Stomach smooth muscle (tissue), 2 donors: ENCODE data around the gene CTAG2.
"Not testable (repeated sequence)": the region's sequence is repeated elsewhere in the genome, so short reads cannot be mapped to it uniquely, and the experiment has no call there.

ENCODE experiments used
- H3K27ac ChIP-seq: one replicate; pipeline ENCODE4 v1.7.0; 2013; ENCODE audit warnings: mild to moderate bottlenecking, low read length, inconsistent platforms
- H3K27me3 ChIP-seq, 2 donors: one replicate each; pipeline ENCODE4 v1.7.0; 2013; ENCODE audit warnings: low read length in 2 of 2; ENCODE audit not compliant: insufficient read depth in 2 of 2, control insufficient read depth in 1 of 2
- H3K36me3 ChIP-seq, 2 donors: one replicate each; pipeline ENCODE4 v1.7.0; 2013; ENCODE audit warnings: low read length in 2 of 2; ENCODE audit not compliant: control insufficient read depth in 2 of 2, insufficient read depth in 2 of 2
- H3K4me1 ChIP-seq: one replicate; pipeline ENCODE4 v1.7.0; 2013; ENCODE audit warnings: low read length; ENCODE audit not compliant: control insufficient read depth, insufficient read depth
- H3K4me3 ChIP-seq, 2 donors: one replicate each; pipeline ENCODE4 v1.7.0; 2013; ENCODE audit warnings: low read length in 2 of 2
- H3K9ac ChIP-seq, 2 donors: one replicate each; pipeline ENCODE4 v1.7.0; 2013; ENCODE audit warnings: low read length in 2 of 2, mild to moderate bottlenecking in 1 of 2
- H3K9me3 ChIP-seq, 2 donors: one replicate each; pipeline ENCODE4 v1.7.0; 2013; ENCODE audit warnings: low read length in 2 of 2; ENCODE audit not compliant: control insufficient read depth in 2 of 2
- donor health status: healthy.
- donor health status: Pancreatic carcinoma.

Gene CTAG2

DNA sequence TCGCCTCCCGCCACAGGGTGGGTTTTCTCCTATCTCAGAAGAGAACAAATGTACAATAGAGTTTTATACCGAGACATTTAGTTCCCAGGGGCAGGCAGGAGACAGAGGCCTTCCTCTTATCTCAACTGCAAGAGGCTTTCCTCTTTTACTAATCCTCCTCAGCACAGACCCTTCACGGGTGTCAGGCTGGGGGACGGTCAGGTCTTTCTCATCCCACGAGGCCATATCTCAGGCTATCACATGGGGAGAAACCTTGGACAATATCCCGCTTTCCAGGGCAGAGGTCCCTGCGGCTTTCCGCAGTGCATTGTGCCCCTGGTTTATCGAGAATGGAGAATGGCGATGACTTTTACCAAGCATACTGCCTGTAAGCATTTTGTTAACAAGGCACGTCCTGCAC is 44.6 kb downstream of the CTAG2 start:
- not testable (repeated sequence) for H3K4me3 ChIP-seq, H3K4me1 ChIP-seq, H3K9me3 ChIP-seq, H3K27ac ChIP-seq, H3K27me3 ChIP-seq, H3K36me3 ChIP-seq, H3K9ac ChIP-seq

DNA sequence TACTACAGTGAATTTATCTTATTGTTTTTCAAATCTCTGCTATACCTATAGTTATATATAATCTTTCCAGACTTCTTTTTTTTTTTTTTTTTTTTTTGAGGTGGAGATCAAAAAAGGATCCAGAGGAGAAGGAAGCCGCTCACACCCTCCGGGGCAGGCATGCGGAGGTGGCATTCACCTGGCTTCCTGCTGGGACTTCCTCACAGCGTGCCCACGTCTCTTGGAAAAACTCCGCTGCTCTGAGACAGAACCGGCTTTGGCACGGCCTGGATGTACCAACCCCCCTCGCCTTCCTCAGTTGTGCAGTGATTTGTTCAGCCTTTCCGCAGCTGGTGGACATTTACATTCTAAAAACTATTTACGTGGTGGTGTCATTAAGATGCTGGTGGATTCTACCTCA is 45.4 kb downstream of the CTAG2 start:
- H3K27me3 ChIP-seq, H3K4me1 ChIP-seq, H3K36me3 ChIP-seq, H3K4me3 ChIP-seq, H3K9me3 ChIP-seq, H3K9ac ChIP-seq, H3K27ac ChIP-seq: not testable (repeated sequence)

DNA sequence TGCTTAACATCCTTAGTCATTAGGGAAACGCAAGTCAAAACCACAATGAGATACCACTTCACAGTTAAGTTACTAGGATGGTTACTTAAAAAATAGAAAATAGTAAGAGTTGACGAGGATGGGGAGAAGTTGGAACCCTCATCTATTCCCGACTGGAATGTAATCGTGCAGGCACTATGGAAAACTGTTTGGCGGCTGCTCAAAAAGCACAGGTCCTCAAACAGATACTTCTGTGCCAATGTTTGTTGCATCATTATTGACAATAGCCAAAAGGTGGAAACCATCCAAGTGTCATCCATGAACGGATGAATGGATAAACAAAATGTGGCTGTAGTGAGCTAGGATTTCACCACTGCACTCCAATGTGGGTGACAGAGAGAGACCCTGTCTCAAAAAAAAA is 46.0 kb downstream of the CTAG2 start:
- Histone ChIP-seq H3K27me3 (peaks cover 0 to 2% of the 10 kb centered on the region in 2 donors), H3K27ac (no peak overlapping the region), H3K9me3 (no peaks in the 10 kb centered on the region), H3K4me3 (no peak overlapping the region), H3K9ac (no peak overlapping the region), H3K36me3 (no peaks in the 10 kb centered on the region), H3K4me1 (no peaks in the 10 kb centered on the region)

DNA sequence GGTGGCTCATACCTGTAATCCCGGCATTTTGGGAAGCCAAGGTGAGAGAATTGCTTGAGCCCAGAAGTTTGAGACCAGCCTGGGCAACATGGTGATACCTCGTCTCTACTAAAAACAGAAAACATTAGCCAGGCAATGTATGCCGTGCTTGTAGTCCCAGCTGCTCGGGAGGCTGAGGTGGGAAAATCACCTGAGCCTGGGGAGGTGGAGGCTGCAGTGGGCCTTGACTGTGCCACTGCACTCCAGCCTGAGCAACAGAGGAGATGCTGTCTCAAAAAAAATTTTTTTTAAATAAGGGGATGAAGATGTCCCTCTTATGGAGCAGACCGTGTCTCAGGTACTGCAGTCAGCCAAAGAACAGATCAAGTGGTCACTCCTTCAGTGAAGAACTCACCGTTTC is 47.8 kb downstream of the CTAG2 start:
- no peak overlapping the region for H3K27ac ChIP-seq
- peaks cover 0 to 2% of the 10 kb centered on the region in 2 donors for H3K27me3 ChIP-seq
- H3K4me3 ChIP-seq = no peak overlapping the region
- H3K9ac ChIP-seq = no peak overlapping the region
- H3K4me1 ChIP-seq = no peaks in the 10 kb centered on the region
- H3K9me3 ChIP-seq = no peaks in the 10 kb centered on the region
- no peaks in the 10 kb centered on the region for H3K36me3 ChIP-seq

DNA sequence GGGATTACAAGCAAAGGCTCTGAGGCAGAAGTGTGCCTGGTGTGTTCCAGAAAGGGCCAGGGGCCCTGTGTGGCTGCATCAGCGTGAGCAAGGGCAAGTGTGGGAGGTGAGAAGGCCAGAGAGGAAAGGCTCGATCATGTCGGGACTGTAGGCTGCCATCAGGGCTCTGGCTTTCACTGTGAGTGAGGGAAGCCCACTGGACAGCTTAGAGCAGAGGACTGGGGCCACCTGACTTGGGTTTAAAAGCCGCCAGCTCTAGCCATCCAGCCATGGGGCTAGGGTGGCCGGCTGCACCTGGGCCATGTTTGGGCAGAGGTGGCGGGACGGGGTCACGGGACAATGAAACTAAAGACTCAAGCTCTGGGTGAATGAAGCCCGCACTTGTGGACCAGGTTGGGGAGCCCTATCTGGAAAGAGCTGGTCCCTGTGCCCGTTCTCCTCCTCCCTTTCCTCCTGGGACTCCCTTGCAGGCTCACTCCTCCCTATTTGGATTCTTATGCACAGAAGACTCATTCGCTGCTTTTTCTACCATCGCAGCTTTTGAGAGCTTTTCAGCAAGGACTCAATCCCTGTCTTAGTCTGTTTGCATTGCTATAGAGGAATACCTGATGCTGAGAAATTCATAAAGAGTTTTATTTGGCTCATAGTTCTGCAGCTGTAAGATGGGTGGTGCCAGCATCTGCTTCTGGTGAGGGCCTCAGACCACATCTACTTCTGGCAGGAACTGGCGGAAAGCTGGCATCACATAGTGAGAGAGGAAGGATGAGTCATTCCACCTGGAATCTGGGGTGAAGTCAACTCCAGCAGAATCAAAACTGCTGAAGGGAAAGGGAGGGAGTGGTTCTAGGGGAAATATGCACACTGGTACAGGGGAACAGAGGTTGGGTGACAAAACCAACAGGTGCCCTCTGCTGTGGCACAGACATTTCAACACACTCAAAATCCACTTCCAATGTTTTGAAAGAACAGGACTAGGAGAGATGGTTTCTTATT is 49.6 kb downstream of the CTAG2 start:
- Histone ChIP-seq H3K9me3 (no peaks in the 10 kb centered on the region), H3K4me3 (no peak overlapping the region), H3K27me3 (peaks cover 0 to 6% of the 10 kb centered on the region in 2 donors), H3K4me1 (no peaks in the 10 kb centered on the region), H3K9ac (no peak overlapping the region), H3K36me3 (no peaks in the 10 kb centered on the region), H3K27ac (no peak overlapping the region)

DNA sequence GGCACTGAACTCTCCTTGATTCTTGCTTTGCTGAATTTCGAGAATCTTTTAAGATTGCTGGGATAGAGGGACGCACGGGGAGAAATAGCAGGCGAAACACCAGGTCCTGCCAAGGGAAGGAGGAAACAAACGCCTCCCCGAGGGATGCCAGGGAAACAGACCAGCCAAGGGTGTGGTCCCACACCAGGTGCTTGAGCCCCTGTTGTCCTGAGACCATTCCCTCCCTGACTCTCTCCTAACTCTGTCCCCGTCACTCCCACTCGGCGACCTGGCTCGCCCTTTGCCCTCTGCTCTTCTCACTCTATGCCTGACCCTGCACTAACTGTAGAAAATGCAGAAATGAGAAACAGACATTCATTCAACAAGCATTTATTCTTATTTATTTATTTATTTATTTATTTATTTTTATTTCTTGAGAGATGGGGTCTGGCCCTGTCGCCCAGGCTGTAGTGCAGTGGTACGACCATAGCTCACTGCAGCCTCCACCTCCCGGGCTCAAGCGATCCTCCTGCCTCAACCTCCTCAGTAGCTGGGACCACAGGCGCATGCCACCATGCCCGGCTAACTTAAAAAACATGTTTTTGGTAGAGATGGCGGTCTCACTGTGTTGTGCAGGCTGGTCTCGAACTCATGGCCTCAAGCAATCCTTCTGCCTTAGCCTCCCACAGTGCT is 50.5 kb downstream of the CTAG2 start:
- Histone ChIP-seq H3K36me3 (no peaks in the 10 kb centered on the region), H3K4me1 (no peaks in the 10 kb centered on the region), H3K9ac (no peak overlapping the region), H3K27me3 (peaks cover 0 to 6% of the 10 kb centered on the region in 2 donors), H3K9me3 (no peaks in the 10 kb centered on the region), H3K27ac (no peak overlapping the region), H3K4me3 (no peak overlapping the region)

DNA sequence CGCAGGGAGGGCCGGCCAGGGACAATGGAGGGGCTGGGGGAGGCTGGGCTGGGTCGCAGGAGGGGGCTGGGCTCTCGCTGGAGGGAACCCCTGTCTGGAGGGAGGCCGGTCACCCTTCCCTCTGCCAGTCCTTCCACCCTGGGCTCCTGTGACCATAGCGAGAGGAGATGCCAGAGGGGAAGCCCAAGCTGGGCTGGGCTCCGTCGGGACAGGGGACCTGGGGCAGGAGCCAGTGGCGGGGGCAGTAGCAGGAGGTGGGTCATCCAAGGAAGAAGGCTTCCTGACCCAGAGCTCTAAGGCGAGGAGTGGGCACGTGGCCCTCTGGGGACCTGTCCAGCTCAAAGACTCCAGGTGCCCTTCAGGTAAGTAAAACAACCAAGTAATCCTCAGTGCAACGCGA is 51.2 kb downstream of the CTAG2 start:
- Histone ChIP-seq H3K27ac (no peak overlapping the region), H3K36me3 (no peaks in the 10 kb centered on the region), H3K27me3 (peaks cover 0 to 8% of the 10 kb centered on the region in 2 donors), H3K9ac (no peak overlapping the region), H3K9me3 (no peaks in the 10 kb centered on the region), H3K4me1 (no peaks in the 10 kb centered on the region), H3K4me3 (no peak overlapping the region)
